Lower leg skin (tissue), 3 donors: ENCODE measurements around the gene TRIO.

ENCODE experiments used
- POLR2A ChIP-seq, 2 donors: fragments of 450-650 bp; IDR thresholded peaks; one replicate each; pipeline ENCODE4 v1.6.1; 2016 to 2017; ENCODE audit warnings: antibody characterized with exemption in 2 of 2, mild to moderate bottlenecking in 1 of 2, moderate library complexity in 1 of 2
- TF ChIP-seq, protein P1 (sequence below), 3 donors: fragments of 450-650 bp; IDR thresholded peaks; one replicate each; pipeline ENCODE4 v1.5.1; 2016; ENCODE audit warnings: antibody characterized with exemption in 3 of 3, mild to moderate bottlenecking in 3 of 3, moderate library complexity in 2 of 3

DNA sequence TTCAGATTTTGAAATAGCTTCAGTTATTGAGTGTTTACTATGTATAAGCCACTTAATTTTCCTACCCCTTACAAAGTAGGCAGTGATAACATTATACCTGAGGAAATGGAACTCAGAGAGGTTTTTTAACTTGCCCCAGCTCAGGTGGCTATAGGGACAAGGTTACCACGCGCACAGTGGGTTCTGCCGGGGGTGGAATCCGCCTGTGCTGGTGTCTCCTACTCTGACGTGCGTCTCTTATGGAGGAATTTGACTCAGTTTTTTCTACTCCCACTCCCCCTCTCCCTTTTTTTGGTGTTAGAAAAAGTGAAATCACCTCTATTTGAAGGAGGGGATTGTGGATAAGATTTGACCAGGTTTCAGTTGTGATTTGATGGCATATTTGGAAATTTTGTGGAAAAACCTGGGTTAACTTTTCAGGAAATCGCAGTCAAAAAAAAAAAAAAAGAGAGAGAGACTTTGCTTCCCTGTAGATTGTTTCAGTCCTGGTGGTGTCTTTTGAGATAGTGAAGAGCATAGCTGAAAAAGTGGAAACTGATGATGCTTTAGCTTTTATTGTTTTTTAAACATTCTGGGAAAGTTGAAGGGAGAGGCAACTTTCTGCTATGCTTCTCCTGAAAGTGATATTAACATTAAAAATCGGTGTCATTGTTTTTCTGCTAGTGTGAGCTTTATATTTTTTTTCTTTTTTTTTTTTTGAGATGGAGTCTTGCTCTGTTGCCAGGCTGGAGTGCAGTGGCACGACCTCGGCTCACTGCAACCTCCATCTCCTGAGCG lies 15.9 kb downstream of the TRIO start:
- TF ChIP-seq, protein P1, sequence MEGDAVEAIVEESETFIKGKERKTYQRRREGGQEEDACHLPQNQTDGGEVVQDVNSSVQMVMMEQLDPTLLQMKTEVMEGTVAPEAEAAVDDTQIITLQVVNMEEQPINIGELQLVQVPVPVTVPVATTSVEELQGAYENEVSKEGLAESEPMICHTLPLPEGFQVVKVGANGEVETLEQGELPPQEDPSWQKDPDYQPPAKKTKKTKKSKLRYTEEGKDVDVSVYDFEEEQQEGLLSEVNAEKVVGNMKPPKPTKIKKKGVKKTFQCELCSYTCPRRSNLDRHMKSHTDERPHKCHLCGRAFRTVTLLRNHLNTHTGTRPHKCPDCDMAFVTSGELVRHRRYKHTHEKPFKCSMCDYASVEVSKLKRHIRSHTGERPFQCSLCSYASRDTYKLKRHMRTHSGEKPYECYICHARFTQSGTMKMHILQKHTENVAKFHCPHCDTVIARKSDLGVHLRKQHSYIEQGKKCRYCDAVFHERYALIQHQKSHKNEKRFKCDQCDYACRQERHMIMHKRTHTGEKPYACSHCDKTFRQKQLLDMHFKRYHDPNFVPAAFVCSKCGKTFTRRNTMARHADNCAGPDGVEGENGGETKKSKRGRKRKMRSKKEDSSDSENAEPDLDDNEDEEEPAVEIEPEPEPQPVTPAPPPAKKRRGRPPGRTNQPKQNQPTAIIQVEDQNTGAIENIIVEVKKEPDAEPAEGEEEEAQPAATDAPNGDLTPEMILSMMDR (IDR thresholded peaks at IDR 0.05) = no peak
- no peak for TF ChIP-seq POLR2A (IDR thresholded peaks at IDR 0.05)
